Thyroid gland (tissue), 4 donors: Measurements from ENCODE around the gene MAP1LC3C. TPM values are rescaled to one million over a fixed set of nuclear protein-coding genes. Genes with fewer than 3 reads are reported as not detected.
A peak's percentile ranks its signal among the peaks of the same experiment; 100 is the strongest.
"Not testable (repeated sequence)": the region's sequence is repeated elsewhere in the genome, so short reads cannot be mapped to it uniquely, and the experiment has no call there.

Experiments used
- DNase-seq, 2 donors: peaks; one replicate each; pipeline ENCODE4 v3.0.0-alpha.2; 2019
- H3K27ac ChIP-seq, 3 donors: fragments of 200-600 bp; sonication (generic); 1 replicate in 2 of 3; 2 replicates in 1 of 3; pipeline ENCODE4 v1.5.1; 2016 to 2019; ENCODE audit warnings: mild to moderate bottlenecking in 1 of 3, moderate library complexity in 1 of 3
- H3K27me3 ChIP-seq: fragments of 200-600 bp; sonication (generic); one replicate; pipeline ENCODE4 v1.5.1; 2019
- H3K36me3 ChIP-seq, 2 donors: fragments of 200-600 bp; sonication (generic); one replicate each; pipeline ENCODE4 v1.5.1; 2016 to 2019
- H3K4me1 ChIP-seq, 2 donors: fragments of 200-600 bp; sonication (generic); one replicate each; pipeline ENCODE4 v1.5.1; 2017 to 2019
- H3K4me3 ChIP-seq, 3 donors: fragments of 200-600 bp; sonication (generic); replicated peaks in 1 of 3; 1 replicate in 2 of 3; 2 replicates in 1 of 3; pipeline ENCODE4 v1.5.1; 2016; ENCODE audit warnings: mild to moderate bottlenecking in 1 of 3
- H3K9me3 ChIP-seq: fragments of 200-600 bp; sonication (generic); one replicate; pipeline ENCODE4 v1.5.1; 2017
- POLR2A ChIP-seq, 2 donors: fragments of 450-650 bp; IDR thresholded peaks; one replicate each; pipeline ENCODE4 v1.6.1; 2017; ENCODE audit warnings: antibody characterized with exemption in 2 of 2, mild to moderate bottlenecking in 2 of 2, moderate library complexity in 1 of 2
- WGBS, 2 donors: methylation state at CpG; one replicate each; pipeline ENCODE4 v1.1.5; 2017; 5-methylcytosine and 5-hydroxymethylcytosine counted together
- intact Hi-C: fragments of 100-400 bp; cut with DNase I; formaldehyde crosslinking; loops from one replicate; pipeline ENCODE4 v1.15.1; 2023
- total RNA-seq, 4 donors: library from RNA; depleted of rRNA; stranded (reverse); fragments of >200 nt; gene quantifications; one replicate each; pipeline ENCODE4 v1.2.3, GENCODE V29; 2016
- TF ChIP-seq, protein P1 (sequence below), 6 experiments: fragments of 200-600 bp in 3 of 6; fragments of 450-650 bp in 3 of 6; sonication (generic) in 3 of 6; IDR thresholded peaks; one replicate each; pipeline ENCODE4 v1.5.1; 2016 to 2019; ENCODE audit warnings: antibody characterized with exemption in 6 of 6, mild to moderate bottlenecking in 2 of 6, inconsistent platforms in 1 of 6, moderate library complexity in 1 of 6

Gene MAP1LC3C
- total RNA-seq, 4 donors from 2014 or later, result 1.6 to 14.7 (median 3.8) TPM

DNA sequence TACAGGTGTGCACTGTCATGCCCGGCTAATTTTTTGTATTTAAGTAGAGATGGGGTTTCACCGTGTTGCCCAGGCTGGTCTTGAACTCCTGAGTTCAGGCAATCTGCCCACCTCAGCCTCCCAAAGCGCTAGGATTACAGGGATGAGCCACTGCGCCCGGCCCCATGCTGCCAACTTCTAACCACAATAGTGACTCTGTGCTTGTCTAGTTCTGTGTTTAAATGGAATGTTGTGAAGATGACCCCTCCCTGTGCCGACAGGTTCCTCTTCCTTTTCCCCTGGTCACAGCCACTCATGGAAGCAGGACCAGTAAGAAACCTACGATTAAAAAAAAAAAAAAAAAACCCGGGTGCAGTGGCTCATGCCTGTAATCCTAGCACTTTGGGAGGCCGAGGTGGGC is 4.7 kb downstream of the MAP1LC3C start:
- Histone ChIP-seq H3K9me3 (no peaks in the 10 kb centered on the region), H3K27me3 (no peaks in the 10 kb centered on the region), H3K27ac (no peak overlapping the region), H3K36me3 (no peaks in the 10 kb centered on the region), H3K4me1 (peaks cover 7 to 10% of the 10 kb centered on the region in 2 donors), H3K4me3 (no peak overlapping the region)
- intact Hi-C loops, result no loop called here
- no peak for DNase-seq
- TF ChIP-seq, protein P1, sequence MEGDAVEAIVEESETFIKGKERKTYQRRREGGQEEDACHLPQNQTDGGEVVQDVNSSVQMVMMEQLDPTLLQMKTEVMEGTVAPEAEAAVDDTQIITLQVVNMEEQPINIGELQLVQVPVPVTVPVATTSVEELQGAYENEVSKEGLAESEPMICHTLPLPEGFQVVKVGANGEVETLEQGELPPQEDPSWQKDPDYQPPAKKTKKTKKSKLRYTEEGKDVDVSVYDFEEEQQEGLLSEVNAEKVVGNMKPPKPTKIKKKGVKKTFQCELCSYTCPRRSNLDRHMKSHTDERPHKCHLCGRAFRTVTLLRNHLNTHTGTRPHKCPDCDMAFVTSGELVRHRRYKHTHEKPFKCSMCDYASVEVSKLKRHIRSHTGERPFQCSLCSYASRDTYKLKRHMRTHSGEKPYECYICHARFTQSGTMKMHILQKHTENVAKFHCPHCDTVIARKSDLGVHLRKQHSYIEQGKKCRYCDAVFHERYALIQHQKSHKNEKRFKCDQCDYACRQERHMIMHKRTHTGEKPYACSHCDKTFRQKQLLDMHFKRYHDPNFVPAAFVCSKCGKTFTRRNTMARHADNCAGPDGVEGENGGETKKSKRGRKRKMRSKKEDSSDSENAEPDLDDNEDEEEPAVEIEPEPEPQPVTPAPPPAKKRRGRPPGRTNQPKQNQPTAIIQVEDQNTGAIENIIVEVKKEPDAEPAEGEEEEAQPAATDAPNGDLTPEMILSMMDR (IDR thresholded peaks at IDR 0.05), result no peak
- no peak for TF ChIP-seq POLR2A (IDR thresholded peaks at IDR 0.05)
- 81 to 85% methylated on average over 9 of the region's 9 CpGs for WGBS, 2 donors

DNA sequence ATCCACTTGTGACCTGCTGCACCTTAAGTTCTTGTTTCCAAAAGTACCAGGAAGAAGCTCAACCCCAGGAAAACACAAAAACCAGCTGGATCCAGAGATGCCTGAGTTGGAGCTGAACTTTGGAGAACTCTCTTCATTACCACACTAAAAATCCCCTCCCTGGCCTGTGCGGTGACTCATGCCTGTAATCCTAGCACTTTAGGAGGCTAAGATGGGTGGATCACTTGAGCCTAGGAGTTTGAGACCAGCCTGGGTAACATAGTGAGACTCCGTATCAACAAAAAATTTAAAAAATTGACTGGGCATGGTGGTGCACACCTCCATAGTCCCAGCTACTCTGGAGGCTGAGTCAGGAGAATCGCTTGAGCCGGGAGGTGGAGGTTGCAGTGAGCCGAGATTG is 6.2 kb downstream of the MAP1LC3C start:
- TF ChIP-seq, protein P1 (IDR thresholded peaks at IDR 0.05), result no peak
- TF ChIP-seq POLR2A (IDR thresholded peaks at IDR 0.05), result no peak
- intact Hi-C loops, result no loop called here
- Histone ChIP-seq H3K27ac (no peak overlapping the region), H3K27me3 (no peaks in the 10 kb centered on the region), H3K4me3 (no peak overlapping the region), H3K4me1 (no peaks in the 10 kb centered on the region), H3K9me3 (no peaks in the 10 kb centered on the region), H3K36me3 (no peaks in the 10 kb centered on the region)
- DNase-seq, result no peak
- WGBS, 2 donors, result 87 to 93% methylated on average over 5 of the region's 5 CpGs

DNA sequence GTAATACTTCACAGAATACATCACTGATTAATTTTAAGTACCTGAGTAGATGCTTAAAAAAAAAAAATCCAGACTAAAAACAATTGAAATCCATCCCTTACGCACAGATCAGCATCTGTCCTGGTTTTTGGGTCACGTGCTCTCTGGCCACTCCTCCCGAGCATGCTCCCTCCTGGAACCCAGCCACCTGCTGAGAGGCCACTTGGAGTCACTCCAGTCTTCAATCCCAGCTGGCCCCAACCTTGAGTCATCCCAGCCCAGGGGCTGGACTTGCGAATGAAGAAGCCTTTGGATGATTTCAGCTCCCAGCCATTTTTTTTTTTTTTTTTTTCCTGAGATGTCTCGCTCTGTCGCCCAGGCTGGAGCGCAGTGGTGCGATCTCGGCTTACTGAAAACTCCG is 8.9 kb downstream of the MAP1LC3C start:
- no peak overlapping the region for H3K27ac ChIP-seq
- peak; percentile 73 to 82 for DNase-seq
- no peaks in the 10 kb centered on the region for H3K36me3 ChIP-seq
- TF ChIP-seq POLR2A (IDR thresholded peaks at IDR 0.05), result no peak
- TF ChIP-seq, protein P1 (IDR thresholded peaks at IDR 0.05), result no peak
- intact Hi-C loops, result no loop called here
- 41 to 57% methylated on average over 10 of the region's 10 CpGs for WGBS, 2 donors
- no peak overlapping the region for H3K4me3 ChIP-seq
- H3K9me3 ChIP-seq, result no peaks in the 10 kb centered on the region
- H3K4me1 ChIP-seq, result no peaks in the 10 kb centered on the region
- H3K27me3 ChIP-seq, result no peaks in the 10 kb centered on the region

DNA sequence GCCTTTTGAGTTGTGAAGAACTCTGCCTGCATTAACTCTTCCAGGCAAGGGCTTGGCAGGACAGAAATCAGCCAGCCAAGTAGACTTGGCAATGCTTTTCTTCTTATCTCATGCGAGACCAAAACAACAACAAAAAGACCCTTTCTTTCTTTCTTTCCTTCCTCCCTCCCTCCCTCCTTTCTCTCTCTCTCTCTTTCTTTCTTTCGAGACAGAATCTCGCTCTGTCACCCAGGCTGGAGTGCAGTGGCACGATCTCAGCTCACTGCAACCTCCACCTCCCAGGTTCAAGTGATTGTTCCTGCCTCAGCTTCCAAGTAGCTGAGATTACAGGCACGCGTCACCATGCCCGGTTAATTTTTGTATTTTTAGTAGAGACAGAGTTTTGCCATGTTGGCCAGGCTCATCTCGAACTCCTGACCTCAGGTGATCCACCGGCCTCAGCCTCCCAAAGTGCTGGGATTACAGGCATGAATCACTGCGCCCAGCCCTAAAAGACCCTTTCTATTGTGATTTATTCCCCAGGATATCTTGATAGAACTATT is 10.4 kb downstream of the MAP1LC3C start:
- H3K9me3 ChIP-seq, H3K4me3 ChIP-seq, intact Hi-C loops, H3K27ac ChIP-seq, H3K27me3 ChIP-seq, H3K36me3 ChIP-seq, H3K4me1 ChIP-seq: not testable (repeated sequence)
- peak in 1 of 2 donors; percentile 26 for DNase-seq
- WGBS, 2 donors, result 42 to 51% methylated on average over 10 of the region's 10 CpGs

DNA sequence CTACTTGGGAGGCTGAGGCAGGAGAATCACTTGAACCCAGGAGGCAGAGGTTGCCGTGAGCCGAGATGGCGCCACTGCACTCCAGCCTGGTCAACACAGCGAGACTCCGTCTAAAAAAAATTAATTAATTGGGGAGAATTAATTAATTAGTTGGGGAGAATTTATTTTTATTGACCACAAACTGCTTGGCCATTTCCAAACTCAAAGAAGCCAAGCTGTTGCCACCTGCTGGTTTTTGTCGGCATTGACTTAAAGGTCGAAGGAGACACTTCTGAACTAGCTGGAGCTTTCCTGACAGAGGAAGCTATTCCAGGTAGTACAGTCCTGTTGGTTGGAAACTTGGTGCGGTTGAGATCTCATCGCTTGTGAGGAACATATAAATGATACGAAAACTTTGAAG is 13.1 kb downstream of the MAP1LC3C start:
- peak in 1 of 2 donors; percentile 24 for DNase-seq
- intact Hi-C loops, result no loop called here
- no peak for TF ChIP-seq POLR2A (IDR thresholded peaks at IDR 0.05)
- TF ChIP-seq, protein P1 (IDR thresholded peaks at IDR 0.05), result peak in 2 of 6 experiments; percentile 19 to 38
- H3K27me3 ChIP-seq, result no peaks in the 10 kb centered on the region
- no peaks in the 10 kb centered on the region for H3K4me1 ChIP-seq
- H3K4me3 ChIP-seq, result no peak overlapping the region
- WGBS, 2 donors, result 73 to 76% methylated on average over 10 of the region's 10 CpGs
- H3K36me3 ChIP-seq, result no peaks in the 10 kb centered on the region
- H3K27ac ChIP-seq, result no peak overlapping the region
- no peaks in the 10 kb centered on the region for H3K9me3 ChIP-seq

DNA sequence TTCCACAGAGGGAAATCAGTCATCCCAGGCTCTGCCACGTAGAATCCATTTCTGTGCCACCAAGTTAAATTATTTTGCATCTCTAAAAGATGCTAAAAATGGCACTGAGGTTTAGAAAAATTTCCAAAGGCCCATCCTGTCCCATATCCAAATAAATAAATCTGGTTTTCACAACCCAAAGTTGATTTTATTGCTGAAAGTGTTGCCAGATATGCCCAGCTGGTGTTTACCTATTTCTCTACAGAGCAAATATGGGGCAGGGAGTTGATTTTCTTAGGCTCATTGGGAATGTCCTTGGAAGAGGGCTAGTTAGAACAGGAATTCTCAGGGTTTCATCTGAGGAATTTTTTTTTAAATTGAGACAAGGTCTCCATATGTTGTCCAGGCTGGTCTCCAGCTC is 19.0 kb downstream of the MAP1LC3C start:
- H3K27me3 ChIP-seq, result no peaks in the 10 kb centered on the region
- H3K27ac ChIP-seq, result no peak overlapping the region
- no peaks in the 10 kb centered on the region for H3K9me3 ChIP-seq
- no peak overlapping the region for H3K4me3 ChIP-seq
- WGBS, 2 donors, result 89 to 90% methylated on average over 1 of the region's 1 CpG
- intact Hi-C loops, result no loop called here
- H3K36me3 ChIP-seq, result no peaks in the 10 kb centered on the region
- TF ChIP-seq POLR2A (IDR thresholded peaks at IDR 0.05), result no peak
- TF ChIP-seq, protein P1 (IDR thresholded peaks at IDR 0.05), result no peak
- no peak for DNase-seq
- H3K4me1 ChIP-seq, result no peaks in the 10 kb centered on the region
